K562 (cell line): Measurements from ENCODE around the gene TXNRD2. TPM values are rescaled to one million over a fixed set of nuclear protein-coding genes. Genes with fewer than 3 reads are reported as not detected.
A peak's percentile ranks its signal among the peaks of the same experiment; 100 is the strongest.

Source experiments
- CBFA2T3 ChIP-seq: fragments of 450-650 bp; IDR thresholded peaks from 2 replicates; pipeline ENCODE4 v1.6.1; 2017
- CCAR2 ChIP-seq: fragments of 200-400 bp; formaldehyde crosslinking; IDR thresholded peaks from 2 replicates; pipeline ENCODE4 v1.6.1; 2017; ENCODE audit warnings: mild to moderate bottlenecking, low read depth, low read length
- E2F6 ChIP-seq, 2 experiments: IDR thresholded peaks; 2 replicates each; pipeline ENCODE4 v1.6.1; 2011; ENCODE audit warnings: borderline replicate concordance in 1 of 2, control low read depth in 1 of 2, low read depth in 1 of 2, low read length in 1 of 2, mild to moderate bottlenecking in 1 of 2, mixed read lengths in 1 of 2, moderate library complexity in 1 of 2; ENCODE audit not compliant: insufficient read depth in 1 of 2, insufficient read length in 1 of 2, poor library complexity in 1 of 2, severe bottlenecking in 1 of 2; ENCODE audit errors: extremely low read depth in 1 of 2
- GTF2E2 ChIP-seq: fragments of 200-800 bp; sonication (Bioruptor generic); IDR thresholded peaks from 2 replicates; pipeline ENCODE4 v1.6.1; 2016; ENCODE audit warnings: missing genetic modification characterization, missing compliant biosample characterization
- HDAC6 ChIP-seq: IDR thresholded peaks from 2 replicates; pipeline ENCODE4 v1.6.1; 2012; ENCODE audit warnings: low read depth, mild to moderate bottlenecking, control low read depth, inconsistent platforms, low read length, moderate library complexity
- HMGN3 ChIP-seq: IDR thresholded peaks from 2 replicates; pipeline ENCODE4 v1.6.1; 2011; ENCODE audit warnings: borderline replicate concordance, low read depth, mild to moderate bottlenecking, mixed read lengths, low read length; ENCODE audit not compliant: insufficient read length; ENCODE audit errors: extremely low read depth
- NFE2L1 ChIP-seq: fragments of 450-650 bp; IDR thresholded peaks from 2 replicates; pipeline ENCODE4 v1.6.1; 2016; ENCODE audit warnings: missing genetic modification characterization, low read depth, mild to moderate bottlenecking, missing compliant biosample characterization, moderate library complexity, borderline replicate concordance
- SRSF3 ChIP-seq: fragments of 200-400 bp; formaldehyde crosslinking; IDR thresholded peaks from 2 replicates; pipeline ENCODE4 v1.6.1; 2016; ENCODE audit warnings: mild to moderate bottlenecking, low read length, moderate library complexity; ENCODE audit not compliant: insufficient read depth
- UBTF ChIP-seq, 2 experiments: IDR thresholded peaks; 2 replicates each; pipeline ENCODE4 v1.6.1; 2012; ENCODE audit warnings: improper control_type of control experiment in 2 of 2, low read depth in 2 of 2, low read length in 2 of 2, borderline replicate concordance in 1 of 2
- ZBTB11 ChIP-seq, 3 experiments: fragments of 200-800 bp in 1 of 3; fragments of 250-450 bp in 1 of 3; fragments of 450-650 bp in 1 of 3; sonication (Bioruptor Pico) in 1 of 3; sonication (Bioruptor generic) in 1 of 3; formaldehyde crosslinking in 1 of 3; IDR thresholded peaks; 2 replicates each; pipeline versions ENCODE4 v1.6.1 to v1.8.0; 2016 to 2022; ENCODE audit warnings: mild to moderate bottlenecking in 2 of 3, missing genetic modification characterization in 2 of 3, missing compliant biosample characterization in 1 of 3, moderate library complexity in 1 of 3
- ZFP30 ChIP-seq: fragments of 250-450 bp; sonication (Bioruptor Pico); IDR thresholded peaks from 2 replicates; pipeline ENCODE4 v1.8.0; 2022; ENCODE audit warnings: moderate library complexity, mild to moderate bottlenecking, inconsistent platforms, borderline replicate concordance
- ZFP91 ChIP-seq: sonication (generic); formaldehyde crosslinking; IDR thresholded peaks from 2 replicates; pipeline ENCODE4 v1.8.0; 2022; ENCODE audit warnings: mild to moderate bottlenecking, missing genetic modification reagents
- ZNF121 ChIP-seq: sonication (generic); formaldehyde crosslinking; conservative IDR thresholded peaks from 2 replicates; pipeline ENCODE4 v1.8.0; 2022; ENCODE audit warnings: missing genetic modification reagents
- ZNF146 ChIP-seq: IDR thresholded peaks from one replicate; pipeline ENCODE4 v1.6.1; 2018; ENCODE audit warnings: missing compliant biosample characterization; ENCODE audit not compliant: unreplicated experiment
- polyA plus RNA-seq, 8 experiments: library from polyadenylated mRNA; depleted of rRNA in 4 of 8; stranded (reverse) in 5 of 8; unstranded in 3 of 8; fragments of >200 nt; fragmentation: Nextera tagmentation in 2 of 8; fragmentation: Illumina TruSeq in 1 of 8; extraction: Ambion mirVana in 2 of 8; extraction: Trizol in 1 of 8; gene quantifications; 2 replicates each; pipeline versions ENCODE4 v1.2.1 to v1.2.3, GENCODE V29; 2011 to 2014; ENCODE audit warnings: inconsistent platforms in 1 of 8, missing spikeins in 1 of 8
- total RNA-seq, 7 experiments: library from RNA; depleted of rRNA in 6 of 7; stranded (reverse); fragments of >200 nt in 6 of 7; fragmentation: Illumina TruSeq in 2 of 7; extraction: Trizol in 2 of 7; gene quantifications; 2 replicates each; pipeline versions ENCODE4 v1.2.1 to v1.2.3, GENCODE V29; 2011 to 2021; ENCODE audit warnings: low replicate concordance in 1 of 7

Gene TXNRD2
- total and polyA plus RNA-seq, 9 of the 15 experiments (the other 6 are each of a cell fraction or from before 2014, with no cell fraction given) = 3.3 to 80.2 (median 49.4) TPM

GRCh38 chr22:19905347-19906276 lies 36.0 kb downstream of the TXNRD2 start (continued):
- TF ChIP-seq HDAC6 = 0 out of 2 replicates have a peak, but pooled peaks have one; percentile 58
- no peak for TF ChIP-seq ZFP91
- TF ChIP-seq GTF2E2 (tag) = no peak
- TF ChIP-seq UBTF (IDR thresholded peaks at IDR 0.05; ENCODE audit: borderline replicate concordance in 1 of 2, low read depth in 2 of 2, low read length in 2 of 2) = no peak
- TF ChIP-seq ZBTB11 (CRISPR knock-in tag; IDR thresholded peaks at IDR 0.05) = no peak
- TF ChIP-seq ZNF146 (CRISPR knock-in tag) = peak; percentile 7
- no peak for TF ChIP-seq ZNF121 (CRISPR knock-in tag)
- TF ChIP-seq SRSF3 = 0 out of 2 replicates have a peak, but pooled peaks have one; percentile 24
- peak; percentile 34 for TF ChIP-seq HMGN3
- TF ChIP-seq CBFA2T3 = peak; percentile 28
- no peak for TF ChIP-seq CCAR2
- no peak for TF ChIP-seq NFE2L1 (tag)
- no peak for TF ChIP-seq ZFP30 (CRISPR knock-in tag)
- peak in 1 of 2 experiments; percentile 15 for TF ChIP-seq E2F6 (IDR thresholded peaks at IDR 0.05; ENCODE audit: borderline replicate concordance in 1 of 2, extremely low read depth in 1 of 2, insufficient read depth in 1 of 2, insufficient read length in 1 of 2, low read depth in 1 of 2, low read length in 1 of 2, poor library complexity in 1 of 2, severe bottlenecking in 1 of 2)
